NOMO-1 treated with dmso at 0.1 percent for 144 hours (cell line): ENCODE results near the gene ABO.
"Not testable (repeated sequence)": the region's sequence is repeated elsewhere in the genome, so short reads cannot be mapped to it uniquely, and the experiment has no call there.

Experiments
- DNase-seq: peaks from one replicate; lab custom pipeline; 2025; ENCODE audit not compliant: unreplicated experiment; lab: John Stamatoyannopoulos, UW

The ABO gene

DNA sequence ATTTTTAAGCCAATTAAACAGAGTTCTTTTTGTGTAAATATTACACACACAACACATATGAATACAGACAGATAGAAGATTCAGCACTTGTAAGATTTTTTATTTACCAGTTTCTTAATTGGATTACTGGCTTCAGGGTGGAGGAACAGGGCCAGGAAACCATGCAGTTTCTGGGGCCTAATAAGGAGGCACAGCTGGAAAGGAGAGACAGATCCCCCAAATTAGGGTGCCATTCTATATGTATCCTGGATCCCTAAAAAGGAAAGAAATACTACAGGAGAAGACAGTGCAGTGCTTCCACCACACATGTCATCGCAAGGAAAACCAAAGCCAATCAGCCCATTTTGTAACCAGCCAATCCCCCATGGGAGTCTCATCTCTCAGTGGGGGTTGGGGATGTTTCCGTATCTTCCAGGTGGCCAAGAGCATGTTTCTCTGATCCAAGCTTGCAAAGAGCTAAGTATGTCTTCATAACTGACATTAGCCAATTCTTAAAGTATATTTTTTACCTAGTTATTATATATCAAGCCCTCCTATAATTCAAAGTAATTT, 15.8 kb upstream of the ABO start:
- no peak for DNase-seq

DNA sequence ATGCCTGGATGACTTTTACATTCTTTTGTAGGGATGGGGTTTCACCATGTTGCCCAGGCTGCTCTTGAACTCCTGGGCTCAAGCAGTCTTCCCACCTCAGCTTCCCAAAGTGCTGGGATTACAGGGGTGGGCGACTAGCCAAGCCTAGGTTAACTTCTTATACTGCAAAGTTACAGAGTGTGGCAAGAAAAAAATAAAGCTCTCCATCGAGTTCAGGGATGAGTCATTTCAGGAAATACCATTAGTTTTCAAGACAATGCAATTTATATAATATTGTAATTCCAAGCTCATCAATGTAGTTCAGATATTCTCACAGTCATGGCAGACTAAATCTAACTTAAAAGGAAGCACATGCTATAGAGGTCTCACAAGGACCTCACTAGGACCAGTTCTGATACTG, 11.5 kb upstream of the ABO start:
- DNase-seq, result no peak

DNA sequence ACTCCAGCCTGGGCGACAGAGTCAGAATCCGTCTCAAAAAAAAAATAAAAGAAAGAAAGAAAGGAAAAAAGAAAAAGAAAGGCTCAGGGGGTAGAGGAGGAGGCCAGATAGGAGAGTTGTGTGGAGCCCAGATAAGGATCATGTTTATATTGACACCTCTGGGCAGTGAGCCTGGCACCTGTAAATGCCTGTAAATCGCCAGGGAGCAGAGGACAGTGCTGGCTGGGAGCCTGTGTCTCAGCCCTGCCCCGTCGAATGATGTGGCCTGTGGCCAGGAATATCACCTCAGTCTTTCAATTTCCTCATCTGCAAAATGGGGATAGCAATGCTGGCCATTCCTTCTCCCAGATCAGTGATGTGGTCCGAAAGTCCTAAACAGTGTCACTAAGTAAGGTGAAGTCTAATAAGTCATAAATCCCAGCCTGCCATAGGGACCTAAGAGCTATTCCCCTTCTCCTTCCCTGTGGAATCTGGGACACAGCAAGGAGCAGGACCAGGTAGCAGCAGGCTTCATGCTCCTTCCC, 10.3 kb upstream of the ABO start:
- DNase-seq, result no peak

DNA sequence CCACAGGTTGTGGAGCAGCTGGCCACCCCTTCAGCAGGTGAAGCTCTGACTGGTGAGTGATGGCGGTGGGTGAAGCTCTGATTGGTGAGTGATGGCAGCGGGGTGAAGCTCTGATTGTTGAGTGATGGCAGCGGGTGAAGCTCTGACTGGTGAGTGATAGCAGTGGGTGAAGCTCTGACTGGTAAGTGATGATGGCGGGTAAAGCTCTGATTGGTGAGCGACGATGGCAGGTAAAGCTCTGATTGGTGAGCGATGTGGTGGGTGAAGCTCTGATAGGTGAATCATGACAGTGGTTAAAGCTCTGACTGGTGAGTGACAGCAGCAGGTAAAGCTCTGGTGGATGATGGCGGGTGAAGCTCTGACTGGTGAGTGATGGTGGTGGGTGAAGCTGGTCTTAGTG, 9.4 kb upstream of the ABO start:
- DNase-seq, result no peak

DNA sequence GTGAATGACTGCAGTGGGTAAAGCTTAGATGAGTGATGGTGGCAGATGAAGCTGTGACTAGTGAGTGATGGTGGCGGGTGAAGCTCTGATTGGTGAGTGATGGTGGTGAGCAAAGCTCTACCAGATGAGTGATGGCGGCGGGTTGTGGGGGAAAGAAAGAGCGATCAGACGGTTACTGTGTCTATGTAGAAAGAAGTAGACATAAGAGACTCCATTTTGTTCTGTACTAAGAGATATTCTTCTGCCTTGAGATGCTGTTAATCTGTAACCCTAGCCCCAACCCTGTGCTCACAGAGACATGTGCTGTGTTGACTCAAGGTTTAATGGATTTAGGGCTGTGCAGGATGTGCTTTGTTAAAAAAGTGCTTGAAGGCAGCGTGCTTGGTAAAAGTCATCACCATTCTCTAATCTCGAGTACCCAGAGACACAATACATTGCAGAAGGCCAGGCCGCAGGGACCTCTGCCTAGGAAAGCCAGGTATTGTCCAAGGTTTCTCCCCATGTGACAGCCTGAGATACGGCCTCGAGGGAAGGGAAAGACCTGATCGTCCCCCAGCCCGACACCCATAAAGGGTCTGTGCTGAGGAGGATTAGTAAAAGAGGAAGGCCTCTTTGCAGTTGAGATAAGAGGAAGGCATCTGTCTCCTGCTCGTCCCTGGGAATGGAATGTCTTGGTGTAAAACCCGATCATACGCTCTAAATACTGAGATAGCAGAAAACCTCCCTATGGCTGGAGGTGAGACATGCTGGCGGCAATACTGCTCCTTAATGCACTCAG, 8.4 kb upstream of the ABO start:
- not testable (repeated sequence) for DNase-seq

DNA sequence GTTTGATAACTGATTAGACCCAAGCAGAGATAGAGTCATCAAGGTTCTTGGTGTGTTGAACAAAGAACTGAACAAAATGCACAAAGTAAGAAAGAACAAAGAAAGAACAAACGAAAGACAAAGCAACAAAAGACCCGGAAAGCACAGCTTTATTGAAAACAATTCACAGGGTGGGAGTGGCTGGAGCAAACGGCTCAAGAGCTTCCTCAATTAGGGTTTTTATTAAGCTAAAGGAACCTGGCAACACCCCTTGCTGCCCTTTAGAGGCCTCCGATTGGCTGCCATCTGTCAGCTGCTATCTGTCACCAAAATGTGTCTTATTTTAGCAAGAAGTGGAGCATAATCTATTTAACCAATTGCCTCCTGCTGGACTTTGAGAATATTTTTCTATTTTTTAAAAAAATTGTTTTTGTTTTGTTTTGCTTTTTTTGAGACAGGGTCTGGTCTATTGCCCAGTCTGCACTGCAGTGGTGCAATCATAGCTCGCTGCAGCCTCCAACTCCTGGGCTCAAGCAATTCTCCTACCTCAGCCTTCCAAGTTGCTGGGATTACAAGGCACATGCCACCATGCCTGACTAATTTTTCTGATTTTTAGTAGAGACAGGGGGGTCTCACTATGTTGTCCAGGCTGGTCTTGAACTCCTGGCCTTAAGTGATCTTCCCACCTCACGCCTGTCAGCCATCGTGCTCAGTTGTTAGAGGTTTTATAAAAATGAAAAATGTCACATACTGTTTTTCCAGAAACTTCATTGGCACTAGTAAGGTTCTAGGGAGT, 7.7 kb upstream of the ABO start:
- DNase-seq, result peak; percentile 67

DNA sequence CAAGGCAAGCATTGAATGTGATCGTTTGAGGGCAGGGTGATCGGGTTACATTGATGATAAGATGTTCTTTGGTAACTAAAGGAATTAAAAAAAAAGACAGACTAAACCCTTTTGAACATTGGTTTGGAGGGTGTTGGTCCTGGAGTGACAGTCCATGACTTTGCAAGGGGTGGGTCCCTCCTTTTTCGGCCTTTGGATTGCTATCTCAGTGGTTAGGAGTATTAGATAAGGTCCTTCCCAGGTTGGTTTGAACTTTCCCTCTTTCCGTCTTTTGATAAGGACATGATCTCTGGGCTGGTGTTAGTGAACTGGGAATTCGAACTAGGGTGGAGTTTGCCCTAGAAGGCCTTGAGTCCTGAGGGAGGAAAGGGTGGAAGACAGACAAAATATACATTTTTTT, 5.4 kb upstream of the ABO start:
- no peak for DNase-seq

DNA sequence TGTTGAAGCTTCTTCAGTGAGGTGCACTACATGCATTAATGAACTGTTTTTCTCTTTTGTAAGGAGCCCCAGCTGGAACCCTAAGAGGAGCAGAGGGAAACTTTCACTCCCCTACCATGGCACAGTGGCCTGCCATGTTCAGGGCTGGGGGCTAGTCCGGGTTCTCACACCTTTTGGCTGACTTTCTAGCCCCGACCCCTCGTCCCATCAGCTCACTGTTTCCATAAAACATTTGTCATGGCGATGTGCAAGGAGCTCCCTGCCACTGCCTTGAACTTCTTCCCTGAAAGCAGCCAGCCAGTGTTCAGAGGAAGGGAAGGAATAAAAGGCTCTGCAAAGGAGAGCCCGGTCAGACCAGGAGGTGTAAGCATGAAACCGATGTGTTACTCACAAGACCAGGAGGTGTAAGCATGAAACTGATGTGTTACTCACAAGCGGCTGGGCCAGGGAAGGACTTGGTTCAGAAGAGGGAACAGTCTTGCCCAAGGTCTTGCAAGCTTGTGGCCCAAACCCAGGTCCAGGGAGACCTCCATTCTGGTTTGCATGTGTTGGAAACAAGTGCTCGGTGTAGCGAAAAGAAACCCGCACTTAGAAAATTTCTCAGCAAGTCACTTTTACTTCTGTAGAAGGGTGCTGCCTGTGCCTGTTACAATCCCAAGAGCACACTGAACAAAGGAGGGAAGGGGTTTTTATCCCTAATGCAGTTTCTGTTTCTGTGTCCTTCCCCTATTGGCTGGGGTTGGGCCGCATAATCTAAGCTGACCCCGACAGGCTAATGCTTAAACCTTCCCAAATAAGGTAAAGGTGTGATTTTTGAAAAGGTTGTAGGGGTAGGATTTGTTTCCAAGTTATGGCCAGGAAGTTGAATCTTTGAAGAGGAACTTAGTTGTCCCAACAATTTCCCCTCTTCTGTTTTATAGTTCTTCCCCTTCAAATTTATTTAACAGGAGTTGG, 3.4 kb upstream of the ABO start:
- DNase-seq, result no peak

DNA sequence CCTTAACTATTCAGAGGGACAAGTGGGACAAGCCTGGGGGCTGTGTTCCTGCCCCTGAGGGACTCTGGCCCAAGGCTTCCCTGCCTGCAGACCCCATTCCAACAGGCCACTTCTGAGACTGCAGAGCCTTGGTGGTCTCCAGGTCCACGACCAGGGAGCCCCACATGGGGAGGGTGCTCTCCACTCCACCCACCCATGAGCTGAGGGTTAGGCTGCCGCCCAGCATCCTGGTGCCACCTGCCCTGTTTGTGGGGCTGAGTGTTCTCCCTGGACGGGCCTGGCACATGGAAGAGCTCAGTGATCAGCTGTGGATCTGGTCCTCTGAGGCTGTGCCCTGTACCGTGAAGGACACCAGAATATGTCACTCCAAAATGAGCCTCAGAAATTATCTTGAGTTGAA, 2.5 kb upstream of the ABO start:
- DNase-seq, result no peak

DNA sequence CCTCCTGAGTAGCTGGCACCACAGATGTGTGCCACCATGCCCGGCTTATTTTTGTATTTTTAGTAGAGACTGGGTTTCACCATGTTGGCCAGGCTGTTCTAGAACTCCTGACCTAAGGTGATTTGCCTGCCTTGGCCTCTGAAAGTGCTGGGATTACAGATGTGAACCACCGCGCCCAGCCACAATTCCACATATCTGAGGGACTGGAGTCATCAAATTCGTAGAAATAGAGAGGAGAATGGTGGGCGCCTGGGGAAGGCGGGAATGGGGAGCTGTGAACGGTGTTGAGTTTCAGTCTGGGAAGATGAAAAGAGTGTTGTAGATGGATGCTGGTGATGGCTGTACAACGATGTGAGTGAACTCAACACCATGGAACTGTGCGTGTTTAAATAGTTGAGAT, 1.9 kb upstream of the ABO start:
- no peak for DNase-seq

DNA sequence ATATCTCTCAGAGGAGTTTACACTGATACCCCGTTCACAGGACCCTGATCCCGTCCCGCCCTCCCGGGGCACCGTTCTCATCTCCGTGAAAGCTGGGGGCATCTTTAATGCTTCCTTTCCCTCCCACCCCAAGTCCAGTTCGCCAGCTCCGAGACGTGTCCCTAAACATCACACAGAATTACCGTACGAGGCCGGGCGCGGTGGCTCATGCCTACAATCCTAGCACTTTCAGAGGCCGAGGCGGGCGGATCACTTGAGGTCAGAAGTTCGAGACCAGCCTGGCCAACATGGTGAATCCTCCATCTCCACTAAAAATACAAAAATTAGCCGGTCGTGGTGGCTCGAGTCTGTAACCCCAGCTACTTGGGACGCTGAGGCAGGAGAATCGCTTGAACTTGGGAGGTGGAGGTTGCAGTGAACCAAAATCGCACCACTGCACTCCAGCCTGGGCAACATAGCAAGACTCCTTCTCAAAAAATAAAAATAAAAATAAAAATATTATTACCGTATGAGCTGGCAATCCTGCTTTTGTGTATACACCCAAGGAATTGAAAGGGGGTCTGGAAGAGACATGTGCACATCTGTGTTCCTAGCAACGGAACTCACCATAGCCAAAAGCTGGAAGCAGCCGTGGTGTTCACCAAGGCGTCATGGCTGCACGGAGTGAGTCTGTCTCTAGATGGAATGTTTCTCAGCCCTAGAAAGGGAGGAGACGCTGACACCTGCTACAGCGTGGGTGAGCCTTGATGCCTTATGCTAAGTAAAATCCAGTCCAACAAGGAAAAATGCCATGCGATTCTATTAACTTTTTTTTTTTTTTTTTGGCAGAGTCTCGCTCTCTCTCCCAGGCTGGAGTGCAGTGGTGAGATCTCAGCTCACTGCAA, 1.2 kb upstream of the ABO start:
- no peak for DNase-seq

DNA sequence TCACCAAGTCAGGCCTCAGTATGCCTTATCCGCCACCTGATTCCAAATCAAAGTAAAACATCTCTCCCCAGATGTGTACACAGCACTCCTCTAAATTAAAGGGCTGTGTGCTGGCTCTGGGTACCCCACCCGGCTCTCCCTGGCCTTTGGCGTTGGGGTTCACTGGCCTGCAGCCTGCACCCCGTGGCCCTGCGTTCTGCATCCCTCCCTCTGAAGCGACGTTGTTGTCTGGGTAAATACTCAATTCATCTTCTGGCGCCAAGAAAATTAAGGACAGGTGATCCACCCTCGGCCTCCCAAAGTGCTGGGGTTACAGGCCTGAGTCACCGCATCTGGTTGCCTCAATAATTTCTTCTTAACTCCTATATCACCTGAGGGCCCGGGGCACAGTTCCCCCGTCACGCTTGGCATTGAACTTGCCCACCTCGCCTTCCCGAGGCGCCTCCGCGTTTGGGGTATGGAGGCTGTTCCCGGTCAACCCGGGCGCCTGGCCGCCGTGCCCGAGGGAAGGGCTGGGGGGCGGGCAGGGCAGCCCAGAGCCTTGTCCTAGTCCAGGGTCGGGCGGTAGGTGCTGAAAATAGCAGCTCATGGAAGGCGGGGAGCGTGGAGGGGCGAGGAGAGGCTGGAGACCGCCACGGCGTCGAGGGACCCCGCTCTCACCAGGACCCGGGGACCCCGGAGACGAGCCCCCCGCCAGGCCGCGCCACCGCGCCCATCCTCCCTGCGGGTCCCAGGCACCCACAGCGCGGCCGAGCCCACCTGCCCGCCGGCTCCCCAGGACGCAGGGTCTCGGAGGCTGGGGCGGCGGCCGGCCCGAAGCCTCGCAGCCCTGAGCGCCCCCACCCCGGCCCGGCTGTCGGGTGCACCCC, 531 bp downstream of the ABO start:
- DNase-seq, result no peak

DNA sequence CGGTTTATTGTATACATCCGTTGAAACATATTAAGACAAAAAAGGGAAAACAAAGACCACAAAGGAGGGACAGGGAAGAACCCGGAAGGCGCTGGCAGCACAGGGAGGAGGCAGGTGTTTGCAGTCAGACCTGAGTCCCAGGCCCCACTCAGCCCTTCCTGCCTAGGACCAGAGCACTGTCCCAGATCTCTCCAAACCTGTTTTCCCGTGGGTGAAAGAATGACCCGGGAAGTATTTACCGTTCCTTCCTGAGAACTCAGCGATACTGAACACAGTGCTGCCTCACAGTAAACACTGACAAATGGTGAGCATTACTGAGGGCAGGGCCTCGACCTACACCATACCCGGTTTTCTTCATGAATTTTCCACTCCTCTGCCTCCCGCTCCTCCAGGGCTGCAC, 1.2 kb downstream of the ABO start:
- no peak for DNase-seq

DNA sequence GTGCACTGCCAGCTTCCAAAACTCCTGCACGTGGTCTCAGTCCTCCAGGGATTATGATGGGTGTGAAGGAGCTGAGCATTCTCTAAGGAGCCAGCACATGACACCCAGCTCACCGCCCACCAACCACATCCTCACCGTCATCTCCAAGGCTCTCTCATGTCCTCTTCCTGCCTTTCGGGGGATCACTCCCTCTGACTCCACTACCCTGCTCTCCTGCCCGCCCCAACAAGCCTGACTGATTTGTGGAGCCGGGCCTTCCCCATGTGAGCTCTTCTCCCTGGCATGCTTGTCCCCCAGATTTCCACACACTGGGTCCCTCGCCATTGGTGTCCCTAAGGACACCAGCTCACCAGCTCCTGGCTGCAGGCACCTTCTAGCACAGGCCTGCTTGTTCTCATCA, 1.9 kb downstream of the ABO start:
- DNase-seq, result no peak

DNA sequence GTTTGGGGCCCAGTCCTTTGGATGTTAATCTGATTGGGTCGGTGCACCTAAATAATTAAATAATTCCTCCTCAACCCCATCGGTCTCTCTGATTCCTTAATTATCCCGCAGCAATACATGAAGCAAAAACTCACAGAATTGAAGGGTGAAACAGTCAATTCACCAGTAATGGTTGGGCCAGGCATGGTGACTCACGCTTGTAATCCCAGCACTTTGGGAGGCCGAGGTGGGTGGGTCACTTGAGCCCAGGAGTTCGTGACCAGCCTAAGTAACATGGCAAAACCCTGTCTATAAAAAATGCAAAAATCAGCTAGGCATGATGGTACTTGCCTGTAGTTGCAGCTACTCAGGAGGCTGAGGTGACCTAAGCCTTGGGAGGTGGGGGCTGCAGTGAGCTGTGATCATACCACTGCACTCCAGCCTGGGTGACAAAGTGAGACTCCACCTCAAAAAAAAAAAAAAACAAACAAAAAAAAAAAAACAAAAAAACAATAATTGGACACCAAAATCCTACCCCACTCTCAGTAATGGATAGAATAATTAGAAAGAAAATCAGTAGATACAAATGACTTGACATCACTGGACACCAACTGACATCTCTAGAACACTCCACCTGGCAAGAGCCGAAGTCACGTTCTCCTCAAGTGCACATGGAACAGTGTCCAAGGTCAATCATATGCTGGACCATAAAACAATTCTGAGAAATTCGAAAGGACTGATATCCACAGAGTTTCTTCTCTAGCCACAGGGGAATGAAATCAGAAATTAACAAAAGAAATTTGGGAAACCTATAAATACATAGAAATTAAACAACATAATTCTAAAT, 5.3 kb downstream of the ABO start:
- DNase-seq, result no peak

DNA sequence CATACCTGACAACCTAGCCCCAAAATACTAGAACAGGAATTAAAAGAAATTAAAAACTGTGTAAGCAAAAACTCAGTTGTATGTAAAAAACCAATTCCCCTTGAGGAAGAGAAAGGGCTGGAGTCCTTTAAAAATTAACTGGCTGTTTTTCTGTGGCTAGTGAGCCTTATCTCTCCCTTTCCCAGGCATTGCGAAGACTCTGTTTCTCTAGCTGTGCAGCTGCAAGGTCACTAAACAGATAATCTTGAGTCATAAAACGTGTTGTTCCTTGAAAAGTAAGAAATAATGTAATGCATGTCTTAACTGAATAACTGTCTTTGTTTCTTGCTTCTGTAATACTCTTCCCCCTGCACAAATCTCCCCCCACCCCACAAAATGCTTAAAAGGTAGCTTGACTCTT, 5.9 kb downstream of the ABO start:
- DNase-seq, result not testable (repeated sequence)

DNA sequence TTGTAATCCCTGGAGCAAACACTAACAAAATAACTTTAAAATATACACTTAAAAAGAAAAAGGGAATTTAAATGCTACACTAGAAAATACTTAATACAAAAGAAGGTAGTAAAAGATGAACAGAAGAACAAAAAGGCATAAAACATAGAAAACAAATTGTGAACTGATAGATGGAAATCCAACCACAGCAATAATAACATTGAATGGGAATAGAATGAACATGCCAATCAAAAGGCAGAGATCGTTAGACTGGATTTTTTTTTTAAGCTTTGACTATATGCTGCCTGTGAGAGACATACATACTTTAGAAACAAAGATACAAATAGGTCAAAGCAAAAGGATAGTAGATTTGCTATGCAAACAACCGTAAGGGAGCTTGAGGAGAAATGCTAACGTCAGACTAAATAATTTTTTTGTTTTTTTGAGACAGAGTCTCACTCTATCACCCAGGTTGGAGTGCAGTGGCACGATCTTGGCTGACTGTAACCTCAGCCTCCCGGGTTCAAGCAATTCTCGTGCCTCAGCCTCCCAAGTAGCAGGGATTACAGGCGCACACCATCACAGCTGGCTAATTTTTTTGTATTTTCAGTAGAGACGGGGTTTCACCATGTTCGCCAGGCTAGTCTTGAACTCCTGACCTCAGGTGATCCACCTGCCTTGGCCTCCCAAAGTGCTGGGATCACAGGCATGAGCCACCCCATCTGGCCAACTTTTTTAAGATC, 6.5 kb downstream of the ABO start:
- DNase-seq, result no peak
